Endothelial cell of umbilical vein (primary cell): ENCODE measurements around the gene KCNQ5. TPM values are rescaled to one million over a fixed set of nuclear protein-coding genes. Genes with fewer than 3 reads are reported as not detected.

Source experiments
- BruUV-seq: library from RNA; stranded (reverse); fragments of 400-500 nt; replicated peaks from 2 replicates; lab custom pipeline; 2021; lab: Mats Ljungman, UMichigan
- CTCF ChIA-PET: fragments of 300-600, 350-600 bp; sonication (Branson Sonifier 250); formaldehyde crosslinking; loops from one replicate; lab custom pipeline; 2021; ENCODE audit warnings: antibody characterized with exemption, inconsistent platforms; lab: Charles Lee
- POLR2A ChIA-PET: fragments of 300-600, 350-600 bp; sonication (Branson Sonifier 250); formaldehyde crosslinking; loops from one replicate; lab custom pipeline; 2021; ENCODE audit warnings: antibody characterized with exemption, inconsistent platforms; lab: Charles Lee
- DNase-seq: peaks from one replicate; pipeline ENCODE4 v3.0.0-alpha.2; 2011; ENCODE audit warnings: low read depth, low spot score
- FAIRE-seq: peaks from 2 replicates; lab custom pipeline; 2011; peaks lifted over from hg19 to GRCh38; lab: Jason Lieb, UNC
- H2AFZ ChIP-seq: 2 replicates; pipeline ENCODE4 v1.6.0; 2012; ENCODE audit warnings: low read depth, low read length, control low read depth, inconsistent platforms
- H3K27ac ChIP-seq: 2 replicates; pipeline ENCODE4 v1.5.1; 2011; ENCODE audit warnings: low read depth, mild to moderate bottlenecking, control low read depth, low read length, moderate library complexity; ENCODE audit not compliant: insufficient read depth
- H3K27me3 ChIP-seq, 2 experiments: 2 replicates each; pipeline versions ENCODE4 v1.6.0 to v1.6.1; 2011; ENCODE audit warnings: low read length in 2 of 2, mixed read lengths in 1 of 2; ENCODE audit not compliant: control insufficient read depth in 2 of 2, insufficient read depth in 2 of 2
- H3K36me3 ChIP-seq, 2 experiments: 2 replicates in 1 of 2; 3 replicates in 1 of 2; pipeline ENCODE4 v1.5.1; 2011; ENCODE audit warnings: low read length in 2 of 2, mild to moderate bottlenecking in 1 of 2, moderate library complexity in 1 of 2; ENCODE audit not compliant: control insufficient read depth in 2 of 2, insufficient read depth in 2 of 2; ENCODE audit errors: extremely low read depth in 1 of 2
- H3K4me1 ChIP-seq: 3 replicates; pipeline ENCODE4 v1.5.1; 2011; ENCODE audit warnings: mild to moderate bottlenecking, low read length; ENCODE audit not compliant: control insufficient read depth, insufficient read depth; ENCODE audit errors: extremely low read depth
- H3K4me2 ChIP-seq: 2 replicates; pipeline ENCODE4 v1.6.1; 2011; ENCODE audit warnings: low read length, control low read depth, mixed read lengths; ENCODE audit not compliant: insufficient read depth
- H3K4me3 ChIP-seq, 3 experiments: fragments of 200-600 bp in 1 of 3; sonication (generic), shearing (Covaris generic) in 1 of 3; replicated peaks in 1 of 3; 2 replicates each; pipeline ENCODE4 v1.5.1; 2011 to 2016; ENCODE audit warnings: control low read depth in 3 of 3, low read length in 3 of 3, mild to moderate bottlenecking in 2 of 3, inconsistent platforms in 1 of 3, low read depth in 1 of 3, moderate library complexity in 1 of 3; ENCODE audit not compliant: insufficient read depth in 1 of 3
- H3K79me2 ChIP-seq: 2 replicates; pipeline ENCODE4 v1.6.0; 2012; ENCODE audit warnings: low read length, inconsistent platforms; ENCODE audit not compliant: control insufficient read depth, insufficient read depth
- H3K9ac ChIP-seq: replicated peaks from 2 replicates; pipeline ENCODE3; 2011; ENCODE audit warnings: low read length, control low read depth; ENCODE audit not compliant: insufficient read depth; ENCODE audit errors: extremely low read depth
- H3K9me1 ChIP-seq: replicated peaks from 3 replicates; pipeline ENCODE4 v1.6.0; 2011; ENCODE audit warnings: mild to moderate bottlenecking, low read length; ENCODE audit not compliant: control insufficient read depth, insufficient read depth; ENCODE audit errors: extremely low read depth
- H3K9me3 ChIP-seq: replicated peaks from 2 replicates; pipeline ENCODE4 v1.5.1; 2012; ENCODE audit warnings: low read length, inconsistent platforms; ENCODE audit not compliant: control insufficient read depth, insufficient read depth
- H4K20me1 ChIP-seq: replicated peaks from 2 replicates; pipeline ENCODE3; 2011; ENCODE audit warnings: mild to moderate bottlenecking, low read length; ENCODE audit not compliant: control insufficient read depth, insufficient read depth; ENCODE audit errors: extremely low read depth
- CTCF ChIP-seq, 2 donors: IDR thresholded peaks; 1 replicate in 1 of 2; 2 replicates in 1 of 2; pipeline ENCODE4 v1.5.1; 2011; ENCODE audit warnings: low read length in 2 of 2, mild to moderate bottlenecking in 2 of 2, moderate library complexity in 2 of 2, control low read depth in 1 of 2, inconsistent platforms in 1 of 2, low read depth in 1 of 2; ENCODE audit not compliant: insufficient read depth in 1 of 2; ENCODE audit errors: extremely low read depth in 1 of 2
- EZH2 ChIP-seq: IDR thresholded peaks from 2 replicates; pipeline ENCODE4 v1.6.1; 2012; ENCODE audit warnings: borderline replicate concordance, low read depth, mild to moderate bottlenecking, moderate library complexity, low read length, inconsistent platforms; ENCODE audit not compliant: severe bottlenecking
- FOS ChIP-seq: IDR thresholded peaks from 2 replicates; pipeline ENCODE4 v1.6.1; 2011; ENCODE audit warnings: mild to moderate bottlenecking, low read length, moderate library complexity, borderline replicate concordance; ENCODE audit not compliant: insufficient read depth
- GATA2 ChIP-seq: IDR thresholded peaks from 2 replicates; pipeline ENCODE4 v1.7.0; 2011; ENCODE audit warnings: low read depth, mild to moderate bottlenecking, moderate library complexity, mixed read lengths, low read length; ENCODE audit not compliant: insufficient read length, insufficient read depth
- JUN ChIP-seq: IDR thresholded peaks from 2 replicates; pipeline ENCODE4 v1.6.1; 2011; ENCODE audit warnings: borderline replicate concordance, low read depth; ENCODE audit not compliant: insufficient read length, insufficient read depth
- MYC ChIP-seq: IDR thresholded peaks from one replicate; pipeline ENCODE4 v1.6.1; 2011; ENCODE audit warnings: mild to moderate bottlenecking, low read depth, low read length
- POLR2A ChIP-seq: IDR thresholded peaks from 2 replicates; pipeline ENCODE4 v1.6.1; 2012; ENCODE audit warnings: low read depth, mild to moderate bottlenecking, control low read depth, low read length
- POLR2AphosphoS5 ChIP-seq: IDR thresholded peaks from 2 replicates; pipeline ENCODE4 v1.6.1; 2012; ENCODE audit warnings: low read depth, mild to moderate bottlenecking, control low read depth, low read length, moderate library complexity; ENCODE audit not compliant: insufficient read depth
- dilution Hi-C: fragments of 300-500 bp; cut with MboI; formaldehyde crosslinking; loops from one replicate; pipeline ENCODE4 v1.15.0; 2019; ENCODE audit warnings: low sequenced_read_pairs; ENCODE audit not compliant: extremely low pct_ligation_motif_present
- intact Hi-C: fragments of 100-400 bp; cut with micrococcal nuclease; formaldehyde crosslinking; loops from one replicate; pipeline ENCODE4 v1.10.0; 2022
- polyA plus RNA-seq, 4 experiments: library from polyadenylated mRNA; depleted of rRNA in 3 of 4; stranded (reverse) in 3 of 4; unstranded in 1 of 4; fragments of >200 nt; gene quantifications; 2 replicates each; pipeline versions ENCODE4 v1.2.1 to v1.2.3, GENCODE V29; 2011 to 2012; ENCODE audit warnings: missing spikeins in 1 of 4
- total RNA-seq: library from RNA; stranded (reverse); gene quantifications from 2 replicates; pipeline ENCODE4 v1.2.3, GENCODE V29; 2021
- TF ChIP-seq, protein P1 (sequence below): IDR thresholded peaks from 2 replicates; pipeline ENCODE4 v1.6.1; 2011; ENCODE audit not compliant: insufficient read depth, insufficient read length

KCNQ5 gene
- total and polyA plus RNA-seq, 2 donors (not counting 3 experiments of a cell fraction or from before 2014, with no cell fraction given): 0.22 TPM; not detected in 1

DNA sequence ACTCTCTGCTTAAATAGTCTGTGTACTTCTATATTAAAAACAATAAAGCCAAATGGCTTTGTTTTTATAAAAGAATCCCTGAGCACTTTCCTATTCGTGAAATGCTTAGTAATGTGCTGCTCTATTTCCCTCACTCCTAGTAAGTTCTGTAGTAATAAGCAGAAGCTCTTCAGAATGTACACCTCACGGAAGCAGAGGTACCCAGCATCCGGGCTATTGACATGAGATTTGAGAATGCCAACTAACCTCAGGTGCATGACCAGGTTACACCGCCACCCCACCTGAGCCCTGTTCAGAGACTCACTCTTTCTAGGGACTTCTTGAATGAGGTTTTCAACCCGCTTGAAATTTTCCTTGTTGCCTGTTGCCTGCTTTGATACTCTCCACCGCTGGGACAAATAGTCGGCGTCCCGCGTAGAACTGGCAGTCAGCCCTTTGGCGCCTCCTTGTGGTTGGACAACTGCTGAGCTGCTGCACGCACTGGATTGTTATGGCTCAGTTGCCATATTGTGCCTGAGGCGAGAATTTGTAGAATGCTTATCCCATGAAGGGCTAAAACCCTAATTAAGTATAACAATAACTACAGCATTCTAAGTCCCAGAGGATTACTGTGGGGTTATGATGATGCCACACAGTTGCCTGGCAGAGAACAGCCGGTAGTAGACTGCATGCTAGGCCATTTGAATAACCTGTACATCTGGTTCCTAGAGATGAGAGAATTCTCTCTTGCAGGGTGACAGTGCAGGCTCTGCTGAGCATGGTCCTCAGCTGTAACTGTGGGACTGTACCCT lies 508.0 kb downstream of the KCNQ5 start:
- POLR2A ChIA-PET: no interaction called here
- Histone ChIP-seq H2AFZ (no peak overlapping the region), H3K9ac (no peak overlapping the region), H3K27ac (no peak overlapping the region), H3K79me2 (no peaks in the 10 kb centered on the region), H3K9me3 (no peaks in the 10 kb centered on the region), H3K36me3 (no peaks in the 10 kb centered on the region), H3K27me3 (peaks cover 2 to 23% of the 10 kb centered on the region in 2 experiments), H4K20me1 (no peaks in the 10 kb centered on the region), H3K9me1 (no peaks in the 10 kb centered on the region), H3K4me2 (no peak overlapping the region), H3K4me1 (no peaks in the 10 kb centered on the region), H3K4me3 (no peak overlapping the region)
- FAIRE-seq (peak; percentile 70), DNase-seq (peak; percentile 59)
- BruUV-seq: no TSS peak
- intact Hi-C loops: loop anchor here (1.0 to 2.0 kb wide), 5 partner anchors 197 to 879 kb away; no protein-coding TSS in a partner anchor
- TF ChIP-seq CTCF (IDR thresholded peaks at IDR 0.05; ENCODE audit: extremely low read depth in 1 of 2, insufficient read depth in 1 of 2, low read depth in 1 of 2, low read length in 2 of 2) (peak; percentile 96 to 97), EZH2 (no peak)
- CTCF ChIA-PET: interaction anchor here (0.6 to 13.7 kb wide), 41 partner anchors 8 to 947 kb away, joined by 3 to 731 read pairs (median 4); partner anchors contain the start of gene KCNQ5
- dilution Hi-C loops: loop anchor here (10.0 kb wide), 1 partner anchor 515 kb away; no protein-coding TSS in a partner anchor

- Histone ChIP-seq H3K27ac (no peak overlapping the region), H3K4me2 (no peak overlapping the region), H3K36me3 (no peaks in the 10 kb centered on the region), H3K4me1 (no peaks in the 10 kb centered on the region), H3K27me3 (peaks cover 3 to 23% of the 10 kb centered on the region in 2 experiments), H3K9me1 (no peaks in the 10 kb centered on the region), H3K9ac (no peak overlapping the region), H2AFZ (no peak overlapping the region), H4K20me1 (no peaks in the 10 kb centered on the region), H3K4me3 (no peak overlapping the region), H3K9me3 (no peaks in the 10 kb centered on the region), H3K79me2 (no peaks in the 10 kb centered on the region)
- DNase-seq (no peak), FAIRE-seq (no peak)
- no TSS peak for BruUV-seq
- ChIA-PET POLR2A (no interaction called here), CTCF (interaction anchor here (2.8 to 13.7 kb wide), 3 partner anchors 14 to 718 kb away, joined by 22 to 731 read pairs (median 278); partner anchors contain the start of gene KCNQ5)
- intact Hi-C loops: loop anchor here (2.0 kb wide), 3 partner anchors 195 to 881 kb away; no protein-coding TSS in a partner anchor
- dilution Hi-C loops: no loop called here
- TF ChIP-seq GATA2: no peak
- no peak for TF ChIP-seq FOS
- no peak for TF ChIP-seq POLR2AphosphoS5
- no peak for TF ChIP-seq MYC
- no peak for TF ChIP-seq EZH2
- TF ChIP-seq, protein P1, sequence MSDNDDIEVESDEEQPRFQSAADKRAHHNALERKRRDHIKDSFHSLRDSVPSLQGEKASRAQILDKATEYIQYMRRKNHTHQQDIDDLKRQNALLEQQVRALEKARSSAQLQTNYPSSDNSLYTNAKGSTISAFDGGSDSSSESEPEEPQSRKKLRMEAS: no peak
- TF ChIP-seq CTCF (IDR thresholded peaks at IDR 0.05; ENCODE audit: extremely low read depth in 1 of 2, insufficient read depth in 1 of 2, low read depth in 1 of 2, low read length in 2 of 2): no peak
- no peak for TF ChIP-seq JUN
- TF ChIP-seq POLR2A: no peak
These were observed 509.8 kb downstream of the KCNQ5 start for GRCh38 chr6:73131706-73132105.
